WTC11 (cell line): Measurements from ENCODE around the gene NR5A1. TPM values are rescaled to one million over a fixed set of nuclear protein-coding genes. Genes with fewer than 3 reads are reported as not detected.

Source experiments
- ATAC-seq: fragments of 200-7000 bp; cut with Tn5 transposase; 2 replicates; pipeline ENCODE4 v1.10.0; 2021; ENCODE audit warnings: mild to moderate bottlenecking, moderate library complexity
- CTCF ChIA-PET: fragments of 300-600 bp; sonication (Branson Sonifier 250); formaldehyde crosslinking; loops from one replicate; lab custom pipeline; 2021; ENCODE audit warnings: antibody characterized with exemption; lab: Charles Lee
- POLR2A ChIA-PET: fragments of 350-600 bp; sonication (Branson Sonifier 250); formaldehyde crosslinking; loops from one replicate; lab custom pipeline; 2021; ENCODE audit warnings: antibody characterized with exemption; lab: Charles Lee
- DNase-seq: peaks from one replicate; pipeline ENCODE4 v3.0.0; 2021; ENCODE audit warnings: low spot score
- H3K27ac Mint-ChIP-seq: 2 replicates; pipeline ENCODE4 v1.8.0; 2021; ENCODE audit warnings: mixed read lengths
- H3K27me3 Mint-ChIP-seq: 2 replicates; pipeline ENCODE4 v1.8.0; 2021; ENCODE audit warnings: low read depth, mild to moderate bottlenecking, moderate library complexity, mixed read lengths
- H3K36me3 Mint-ChIP-seq: 2 replicates; pipeline ENCODE4 v1.8.0; 2021; ENCODE audit warnings: mixed read lengths
- H3K4me1 Mint-ChIP-seq: 2 replicates; pipeline ENCODE4 v1.8.0; 2022; ENCODE audit warnings: mixed read lengths
- H3K4me3 Mint-ChIP-seq: 2 replicates; pipeline ENCODE4 v1.8.0; 2021; ENCODE audit warnings: mild to moderate bottlenecking, moderate library complexity, mixed read lengths
- H3K9me3 Mint-ChIP-seq: 2 replicates; pipeline ENCODE4 v1.8.0; 2021; ENCODE audit warnings: mixed read lengths
- ATF3 ChIP-seq: sonication (generic); formaldehyde crosslinking; conservative IDR thresholded peaks from 2 replicates; pipeline ENCODE4 v1.8.1; 2022; ENCODE audit warnings: mild to moderate bottlenecking, missing genetic modification reagents
- CBFB ChIP-seq: sonication (generic); formaldehyde crosslinking; IDR thresholded peaks from 2 replicates; pipeline ENCODE4 v1.8.1; 2022; ENCODE audit warnings: mild to moderate bottlenecking, low read depth, missing genetic modification reagents
- E2F1 ChIP-seq: sonication (generic); formaldehyde crosslinking; IDR thresholded peaks from 2 replicates; pipeline ENCODE4 v1.8.0; 2022; ENCODE audit warnings: mild to moderate bottlenecking, missing genetic modification reagents
- ESRRA ChIP-seq: sonication (generic); formaldehyde crosslinking; IDR thresholded peaks from 2 replicates; pipeline ENCODE4 v1.8.1; 2022; ENCODE audit warnings: mild to moderate bottlenecking, missing genetic modification reagents, borderline replicate concordance
- GRHL2 ChIP-seq: fragments of 250-450 bp; sonication (Bioruptor Pico); IDR thresholded peaks from 2 replicates; pipeline ENCODE4 v1.8.0; 2022; ENCODE audit warnings: mild to moderate bottlenecking, moderate library complexity; ENCODE audit not compliant: insufficient replicate concordance, severe bottlenecking
- NR1H2 ChIP-seq: sonication (generic); formaldehyde crosslinking; IDR thresholded peaks from 2 replicates; pipeline ENCODE4 v1.9.0; 2021; ENCODE audit warnings: mild to moderate bottlenecking, moderate library complexity, missing genetic modification reagents
- NR2C2 ChIP-seq: sonication (generic); formaldehyde crosslinking; IDR thresholded peaks from 2 replicates; pipeline ENCODE4 v1.8.0; 2022; ENCODE audit warnings: mild to moderate bottlenecking, missing genetic modification reagents
- NR3C1 ChIP-seq: sonication (generic); formaldehyde crosslinking; conservative IDR thresholded peaks from 2 replicates; pipeline ENCODE4 v1.8.1; 2023; ENCODE audit warnings: low read depth, mild to moderate bottlenecking, missing genetic modification reagents
- PREB ChIP-seq: sonication (generic); formaldehyde crosslinking; IDR thresholded peaks from 2 replicates; pipeline ENCODE4 v1.8.1; 2022; ENCODE audit warnings: mild to moderate bottlenecking, missing genetic modification reagents, moderate library complexity, borderline replicate concordance
- PRRX2 ChIP-seq: fragments of 250-450 bp; sonication (Bioruptor Pico); IDR thresholded peaks from 2 replicates; pipeline ENCODE4 v1.8.0; 2021; ENCODE audit warnings: mild to moderate bottlenecking
- RORB ChIP-seq: fragments of 250-450 bp; sonication (Bioruptor Pico); IDR thresholded peaks from 2 replicates; pipeline ENCODE4 v1.9.0; 2021; ENCODE audit warnings: mild to moderate bottlenecking
- SP1 ChIP-seq: sonication (generic); formaldehyde crosslinking; conservative IDR thresholded peaks from 2 replicates; pipeline ENCODE4 v1.8.1; 2022; ENCODE audit warnings: missing genetic modification reagents
- TEAD1 ChIP-seq: sonication (generic); formaldehyde crosslinking; IDR thresholded peaks from 2 replicates; pipeline ENCODE4 v1.8.0; 2022; ENCODE audit warnings: mild to moderate bottlenecking, missing genetic modification reagents
- ZNF219 ChIP-seq: sonication (generic); formaldehyde crosslinking; IDR thresholded peaks from 2 replicates; pipeline ENCODE4 v1.8.0; 2023; ENCODE audit warnings: missing genetic modification reagents, mild to moderate bottlenecking, borderline replicate concordance
- ZNF416 ChIP-seq: fragments of 250-450 bp; sonication (Bioruptor Pico); IDR thresholded peaks from 2 replicates; pipeline ENCODE4 v1.9.0; 2021; ENCODE audit warnings: mild to moderate bottlenecking, inconsistent platforms
- ZSCAN18 ChIP-seq: fragments of 250-450 bp; sonication (Bioruptor Pico); IDR thresholded peaks from 2 replicates; pipeline ENCODE4 v2.1.2; 2022; ENCODE audit warnings: mild to moderate bottlenecking, moderate library complexity
- total RNA-seq: library from RNA; stranded (reverse); gene quantifications from 3 replicates; pipeline ENCODE4 v1.2.3, GENCODE V29; 2021
- TF ChIP-seq, protein P1 (sequence below): fragments of 200-600 bp; IDR thresholded peaks from 2 replicates; pipeline ENCODE4 v1.8.0; 2022; ENCODE audit warnings: antibody characterized with exemption
- TF ChIP-seq, protein P2 (sequence below): sonication (generic); formaldehyde crosslinking; IDR thresholded peaks from 2 replicates; pipeline ENCODE4 v1.8.1; 2022; ENCODE audit warnings: low read depth, mild to moderate bottlenecking, moderate library complexity, missing genetic modification reagents, borderline replicate concordance
- TF ChIP-seq, protein P3 (sequence below): sonication (generic); formaldehyde crosslinking; conservative IDR thresholded peaks from 2 replicates; pipeline ENCODE4 v1.8.1; 2023; ENCODE audit warnings: mild to moderate bottlenecking, low read depth, missing genetic modification reagents, moderate library complexity
- TF ChIP-seq, protein P4 (sequence below): fragments of 250-450 bp; sonication (Bioruptor Pico); IDR thresholded peaks from 2 replicates; pipeline ENCODE4 v1.9.0; 2021; ENCODE audit warnings: mild to moderate bottlenecking

The NR5A1 gene
- total RNA-seq, 1 experiment from 2014 or later = 0.77 TPM

DNA sequence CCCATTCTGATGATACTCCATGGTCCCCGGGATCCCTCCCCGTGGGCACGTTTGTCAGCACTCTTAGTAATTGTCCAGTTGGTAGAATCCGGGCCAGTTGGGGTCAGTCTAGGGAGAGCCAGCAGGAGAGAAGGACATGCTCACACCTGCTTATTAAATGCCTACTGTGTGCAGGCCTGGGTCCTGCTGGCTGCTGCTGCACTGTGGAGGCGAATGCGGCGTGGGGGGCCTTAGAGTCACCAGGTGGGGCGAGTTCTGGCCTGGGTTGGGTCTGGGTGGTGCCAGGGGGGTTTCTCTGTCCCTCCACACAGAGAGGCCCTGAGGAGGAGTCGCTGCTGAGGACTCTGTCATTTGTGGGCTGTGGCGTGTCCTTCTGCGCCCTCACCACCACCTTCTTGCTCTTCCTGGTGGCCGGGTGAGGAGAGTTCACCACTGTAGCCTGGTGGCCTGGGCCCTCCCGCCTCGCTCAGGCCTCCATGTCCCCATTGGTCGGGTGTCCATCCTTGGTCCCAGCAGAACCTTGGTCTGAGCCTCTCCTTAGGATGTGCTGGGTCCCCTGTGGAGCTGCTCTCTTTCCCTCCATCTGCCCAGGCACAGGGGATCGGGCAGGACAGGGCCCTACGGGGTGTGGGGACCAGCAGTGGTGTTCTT is 39.7 kb downstream of the NR5A1 start:
- TF ChIP-seq TEAD1 (CRISPR knock-in tag) (no peak), ATF3 (CRISPR knock-in tag) (no peak), ZSCAN18 (CRISPR knock-in tag) (no peak), E2F1 (no peak), RORB (no peak), ZNF416 (CRISPR knock-in tag) (no peak), GRHL2 (CRISPR knock-in tag) (no peak)
- TF ChIP-seq, protein P1, sequence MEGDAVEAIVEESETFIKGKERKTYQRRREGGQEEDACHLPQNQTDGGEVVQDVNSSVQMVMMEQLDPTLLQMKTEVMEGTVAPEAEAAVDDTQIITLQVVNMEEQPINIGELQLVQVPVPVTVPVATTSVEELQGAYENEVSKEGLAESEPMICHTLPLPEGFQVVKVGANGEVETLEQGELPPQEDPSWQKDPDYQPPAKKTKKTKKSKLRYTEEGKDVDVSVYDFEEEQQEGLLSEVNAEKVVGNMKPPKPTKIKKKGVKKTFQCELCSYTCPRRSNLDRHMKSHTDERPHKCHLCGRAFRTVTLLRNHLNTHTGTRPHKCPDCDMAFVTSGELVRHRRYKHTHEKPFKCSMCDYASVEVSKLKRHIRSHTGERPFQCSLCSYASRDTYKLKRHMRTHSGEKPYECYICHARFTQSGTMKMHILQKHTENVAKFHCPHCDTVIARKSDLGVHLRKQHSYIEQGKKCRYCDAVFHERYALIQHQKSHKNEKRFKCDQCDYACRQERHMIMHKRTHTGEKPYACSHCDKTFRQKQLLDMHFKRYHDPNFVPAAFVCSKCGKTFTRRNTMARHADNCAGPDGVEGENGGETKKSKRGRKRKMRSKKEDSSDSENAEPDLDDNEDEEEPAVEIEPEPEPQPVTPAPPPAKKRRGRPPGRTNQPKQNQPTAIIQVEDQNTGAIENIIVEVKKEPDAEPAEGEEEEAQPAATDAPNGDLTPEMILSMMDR = no peak
- TF ChIP-seq, protein P2, sequence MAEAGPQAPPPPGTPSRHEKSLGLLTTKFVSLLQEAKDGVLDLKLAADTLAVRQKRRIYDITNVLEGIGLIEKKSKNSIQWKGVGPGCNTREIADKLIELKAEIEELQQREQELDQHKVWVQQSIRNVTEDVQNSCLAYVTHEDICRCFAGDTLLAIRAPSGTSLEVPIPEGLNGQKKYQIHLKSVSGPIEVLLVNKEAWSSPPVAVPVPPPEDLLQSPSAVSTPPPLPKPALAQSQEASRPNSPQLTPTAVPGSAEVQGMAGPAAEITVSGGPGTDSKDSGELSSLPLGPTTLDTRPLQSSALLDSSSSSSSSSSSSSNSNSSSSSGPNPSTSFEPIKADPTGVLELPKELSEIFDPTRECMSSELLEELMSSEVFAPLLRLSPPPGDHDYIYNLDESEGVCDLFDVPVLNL = no peak
- H3K9me3 Mint-ChIP-seq = no peaks in the 10 kb centered on the region
- no peaks in the 10 kb centered on the region; the same call in none of the 2 replicates for H3K27me3 Mint-ChIP-seq
- DNase-seq (no peak), ATAC-seq (no peak)
- ChIA-PET POLR2A (no interaction called here), CTCF (no interaction called here)
- H3K36me3 Mint-ChIP-seq = no peaks in the 10 kb centered on the region
- no peak overlapping the region for H3K4me3 Mint-ChIP-seq
- H3K4me1 Mint-ChIP-seq = no peaks in the 10 kb centered on the region
- H3K27ac Mint-ChIP-seq = no peak overlapping the region

- ATAC-seq = no peak
- H3K9me3 Mint-ChIP-seq = peaks cover 1% of the 10 kb centered on the region
- DNase-seq = no peak
- ChIA-PET CTCF (interaction anchor here (0.8 to 0.9 kb wide), 3 partner anchors 45 to 387 kb away, joined by 3 to 4 read pairs (median 3); partner anchors contain the start of gene WDR38), POLR2A (no interaction called here)
- H3K4me3 Mint-ChIP-seq = no peak overlapping the region
- H3K4me1 Mint-ChIP-seq = no peaks in the 10 kb centered on the region
- H3K27me3 Mint-ChIP-seq = no peaks in the 10 kb centered on the region; the same call in none of the 2 replicates
- H3K36me3 Mint-ChIP-seq = no peaks in the 10 kb centered on the region
- TF ChIP-seq NR2C2 (CRISPR knock-in tag) = no peak
- no peak for TF ChIP-seq PREB (CRISPR knock-in tag)
- TF ChIP-seq ESRRA = no peak
- TF ChIP-seq NR1H2 (CRISPR knock-in tag) = no peak
- no peak for TF ChIP-seq ZNF219
- no peak for TF ChIP-seq SP1 (CRISPR knock-in tag)
- TF ChIP-seq, protein P2 = no peak
- TF ChIP-seq CBFB (CRISPR knock-in tag) = no peak
- TF ChIP-seq, protein P3, sequence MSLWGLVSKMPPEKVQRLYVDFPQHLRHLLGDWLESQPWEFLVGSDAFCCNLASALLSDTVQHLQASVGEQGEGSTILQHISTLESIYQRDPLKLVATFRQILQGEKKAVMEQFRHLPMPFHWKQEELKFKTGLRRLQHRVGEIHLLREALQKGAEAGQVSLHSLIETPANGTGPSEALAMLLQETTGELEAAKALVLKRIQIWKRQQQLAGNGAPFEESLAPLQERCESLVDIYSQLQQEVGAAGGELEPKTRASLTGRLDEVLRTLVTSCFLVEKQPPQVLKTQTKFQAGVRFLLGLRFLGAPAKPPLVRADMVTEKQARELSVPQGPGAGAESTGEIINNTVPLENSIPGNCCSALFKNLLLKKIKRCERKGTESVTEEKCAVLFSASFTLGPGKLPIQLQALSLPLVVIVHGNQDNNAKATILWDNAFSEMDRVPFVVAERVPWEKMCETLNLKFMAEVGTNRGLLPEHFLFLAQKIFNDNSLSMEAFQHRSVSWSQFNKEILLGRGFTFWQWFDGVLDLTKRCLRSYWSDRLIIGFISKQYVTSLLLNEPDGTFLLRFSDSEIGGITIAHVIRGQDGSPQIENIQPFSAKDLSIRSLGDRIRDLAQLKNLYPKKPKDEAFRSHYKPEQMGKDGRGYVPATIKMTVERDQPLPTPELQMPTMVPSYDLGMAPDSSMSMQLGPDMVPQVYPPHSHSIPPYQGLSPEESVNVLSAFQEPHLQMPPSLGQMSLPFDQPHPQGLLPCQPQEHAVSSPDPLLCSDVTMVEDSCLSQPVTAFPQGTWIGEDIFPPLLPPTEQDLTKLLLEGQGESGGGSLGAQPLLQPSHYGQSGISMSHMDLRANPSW (CRISPR knock-in tag) = no peak
- no peak for TF ChIP-seq PRRX2 (CRISPR knock-in tag)
- TF ChIP-seq, protein P4, sequence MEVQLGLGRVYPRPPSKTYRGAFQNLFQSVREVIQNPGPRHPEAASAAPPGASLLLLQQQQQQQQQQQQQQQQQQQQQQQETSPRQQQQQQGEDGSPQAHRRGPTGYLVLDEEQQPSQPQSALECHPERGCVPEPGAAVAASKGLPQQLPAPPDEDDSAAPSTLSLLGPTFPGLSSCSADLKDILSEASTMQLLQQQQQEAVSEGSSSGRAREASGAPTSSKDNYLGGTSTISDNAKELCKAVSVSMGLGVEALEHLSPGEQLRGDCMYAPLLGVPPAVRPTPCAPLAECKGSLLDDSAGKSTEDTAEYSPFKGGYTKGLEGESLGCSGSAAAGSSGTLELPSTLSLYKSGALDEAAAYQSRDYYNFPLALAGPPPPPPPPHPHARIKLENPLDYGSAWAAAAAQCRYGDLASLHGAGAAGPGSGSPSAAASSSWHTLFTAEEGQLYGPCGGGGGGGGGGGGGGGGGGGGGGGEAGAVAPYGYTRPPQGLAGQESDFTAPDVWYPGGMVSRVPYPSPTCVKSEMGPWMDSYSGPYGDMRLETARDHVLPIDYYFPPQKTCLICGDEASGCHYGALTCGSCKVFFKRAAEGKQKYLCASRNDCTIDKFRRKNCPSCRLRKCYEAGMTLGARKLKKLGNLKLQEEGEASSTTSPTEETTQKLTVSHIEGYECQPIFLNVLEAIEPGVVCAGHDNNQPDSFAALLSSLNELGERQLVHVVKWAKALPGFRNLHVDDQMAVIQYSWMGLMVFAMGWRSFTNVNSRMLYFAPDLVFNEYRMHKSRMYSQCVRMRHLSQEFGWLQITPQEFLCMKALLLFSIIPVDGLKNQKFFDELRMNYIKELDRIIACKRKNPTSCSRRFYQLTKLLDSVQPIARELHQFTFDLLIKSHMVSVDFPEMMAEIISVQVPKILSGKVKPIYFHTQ (CRISPR knock-in tag) = no peak
- TF ChIP-seq NR3C1 (CRISPR knock-in tag) = no peak
- H3K27ac Mint-ChIP-seq = no peak overlapping the region
Observed at GRCh38 chr9:124465736-124466135, 41.5 kb downstream of the NR5A1 start.
